ENCODE measurements around the gene ACTG1. TPM values are rescaled to one million over a fixed set of nuclear protein-coding genes. Genes with fewer than 3 reads are reported as not detected.

The ACTG1 gene
- total RNA-seq, 1 donor from 2014 or later, result 2,949 TPM

- Mint-ChIP-seq H3K27me3 (peaks cover 9% of the 10 kb centered on the region), H3K27ac (no peak overlapping the region), H3K9me3 (no peaks in the 10 kb centered on the region), H3K4me3 (no peak overlapping the region), H3K36me3 (ENCODE audit: low read depth) (no peaks in the 10 kb centered on the region), H3K4me1 (peaks cover 7% of the 10 kb centered on the region)
- POLR2A ChIA-PET, result interaction anchor here (0.7 to 1.1 kb wide), 3 partner anchors 17 to 234 kb away, joined by 3 to 6 read pairs (median 4); no protein-coding TSS in a partner anchor
- TF ChIP-seq, protein P1, sequence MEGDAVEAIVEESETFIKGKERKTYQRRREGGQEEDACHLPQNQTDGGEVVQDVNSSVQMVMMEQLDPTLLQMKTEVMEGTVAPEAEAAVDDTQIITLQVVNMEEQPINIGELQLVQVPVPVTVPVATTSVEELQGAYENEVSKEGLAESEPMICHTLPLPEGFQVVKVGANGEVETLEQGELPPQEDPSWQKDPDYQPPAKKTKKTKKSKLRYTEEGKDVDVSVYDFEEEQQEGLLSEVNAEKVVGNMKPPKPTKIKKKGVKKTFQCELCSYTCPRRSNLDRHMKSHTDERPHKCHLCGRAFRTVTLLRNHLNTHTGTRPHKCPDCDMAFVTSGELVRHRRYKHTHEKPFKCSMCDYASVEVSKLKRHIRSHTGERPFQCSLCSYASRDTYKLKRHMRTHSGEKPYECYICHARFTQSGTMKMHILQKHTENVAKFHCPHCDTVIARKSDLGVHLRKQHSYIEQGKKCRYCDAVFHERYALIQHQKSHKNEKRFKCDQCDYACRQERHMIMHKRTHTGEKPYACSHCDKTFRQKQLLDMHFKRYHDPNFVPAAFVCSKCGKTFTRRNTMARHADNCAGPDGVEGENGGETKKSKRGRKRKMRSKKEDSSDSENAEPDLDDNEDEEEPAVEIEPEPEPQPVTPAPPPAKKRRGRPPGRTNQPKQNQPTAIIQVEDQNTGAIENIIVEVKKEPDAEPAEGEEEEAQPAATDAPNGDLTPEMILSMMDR (IDR thresholded peaks at IDR 0.05), result no peak
- ATAC-seq (ENCODE audit: low read depth) (no peak), DNase-seq (no peak)
- intact Hi-C loops (cut with micrococcal nuclease), result no loop called here
- CTCF ChIA-PET, result no interaction called here
Measured at GRCh38 chr17:81491761-81492160, 20.8 kb downstream of the ACTG1 start.

DNA sequence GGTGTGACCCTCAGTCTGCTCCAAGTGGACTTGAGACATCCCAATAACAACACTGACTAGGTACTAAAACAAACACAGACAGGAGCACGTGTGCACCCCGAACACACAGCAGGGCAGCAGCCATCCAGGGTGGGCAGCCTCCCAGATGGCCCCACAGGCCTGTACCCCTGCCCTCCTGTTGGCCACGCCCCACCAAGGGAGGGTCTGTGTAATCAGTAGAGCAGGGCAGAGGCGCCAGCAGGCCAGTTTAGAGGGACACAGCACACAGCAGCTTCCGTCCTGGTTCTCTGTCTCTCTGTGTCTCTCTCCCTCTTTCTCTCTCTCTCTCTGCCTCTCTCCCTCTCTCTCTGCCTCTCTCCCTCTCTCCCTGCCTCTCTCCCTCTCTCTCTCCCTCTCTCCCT, 21.4 kb downstream of the ACTG1 start:
- intact Hi-C loops (cut with micrococcal nuclease), result no loop called here
- POLR2A ChIA-PET, result interaction anchor here (0.7 to 3.9 kb wide), 4 partner anchors 17 to 1195 kb away, joined by 3 to 34 read pairs (median 4); no protein-coding TSS in a partner anchor
- CTCF ChIA-PET, result no interaction called here
- no peak for ATAC-seq (ENCODE audit: low read depth)
- Mint-ChIP-seq H3K4me3 (no peak overlapping the region), H3K27ac (no peak overlapping the region), H3K9me3 (no peaks in the 10 kb centered on the region), H3K4me1 (peaks cover 7% of the 10 kb centered on the region), H3K27me3 (peaks cover 9% of the 10 kb centered on the region), H3K36me3 (ENCODE audit: low read depth) (no peaks in the 10 kb centered on the region)
- TF ChIP-seq, protein P1 (IDR thresholded peaks at IDR 0.05), result no peak
- no peak for DNase-seq

DNA sequence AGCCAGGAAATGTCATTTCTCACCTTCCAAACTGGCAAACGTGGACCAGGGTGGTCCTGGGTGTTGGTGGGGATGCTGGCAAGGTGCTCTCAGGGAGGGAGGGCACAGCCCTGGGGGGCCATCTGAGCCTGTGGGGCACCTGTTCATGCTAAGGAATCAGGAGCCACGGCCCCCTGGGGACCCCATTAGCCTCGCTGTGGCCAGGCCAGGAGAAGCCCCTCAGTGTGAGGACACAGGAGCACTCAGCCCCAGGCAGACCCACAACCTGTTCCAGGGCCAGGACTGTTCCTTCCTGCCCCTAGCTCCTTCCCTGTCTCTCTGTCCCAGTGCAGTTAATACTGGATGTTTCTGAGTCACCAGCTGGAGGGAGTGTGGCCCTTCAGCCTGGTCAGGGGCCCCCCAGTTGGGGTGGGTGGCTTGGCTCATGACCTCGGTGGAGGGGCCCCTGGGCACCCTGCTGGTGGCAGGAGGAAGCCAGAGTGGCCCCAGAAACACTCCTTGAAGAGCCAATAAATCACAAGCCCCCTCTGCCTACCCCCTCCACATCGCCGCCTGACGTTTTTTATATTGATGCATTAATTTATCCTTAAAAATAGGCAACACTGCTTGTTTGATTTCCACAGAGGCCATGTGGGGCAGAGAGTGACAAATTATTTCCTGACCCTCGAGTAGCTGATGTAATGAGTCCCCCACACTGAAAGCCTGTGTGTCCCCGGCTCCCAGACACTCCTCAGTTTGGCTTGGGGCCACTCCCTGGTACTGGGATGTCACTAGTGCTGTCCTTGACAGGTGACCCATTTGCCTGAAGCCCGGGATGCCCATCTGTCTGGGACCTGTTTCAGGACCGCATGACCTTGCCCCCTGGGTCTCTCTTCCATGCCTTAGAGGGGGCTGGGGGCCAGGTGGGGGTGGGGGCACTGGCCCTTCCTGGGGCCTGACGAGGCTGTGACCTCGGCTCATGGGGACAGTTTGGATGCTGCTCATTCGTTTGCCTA, 22.3 kb downstream of the ACTG1 start:
- Mint-ChIP-seq H3K27ac (no peak overlapping the region), H3K4me3 (no peak overlapping the region), H3K9me3 (no peaks in the 10 kb centered on the region), H3K27me3 (peaks cover 9% of the 10 kb centered on the region), H3K36me3 (ENCODE audit: low read depth) (no peaks in the 10 kb centered on the region), H3K4me1 (peaks cover 7% of the 10 kb centered on the region)
- ChIA-PET POLR2A (interaction anchor here (0.7 to 4.6 kb wide), 6 partner anchors 16 to 1194 kb away, joined by 3 to 34 read pairs (median 8); partner anchors contain the start of gene ACTG1), CTCF (no interaction called here)
- TF ChIP-seq, protein P1 (IDR thresholded peaks at IDR 0.05), result no peak
- ATAC-seq (ENCODE audit: low read depth) (no peak), DNase-seq (no peak)
- intact Hi-C loops (cut with micrococcal nuclease), result no loop called here

DNA sequence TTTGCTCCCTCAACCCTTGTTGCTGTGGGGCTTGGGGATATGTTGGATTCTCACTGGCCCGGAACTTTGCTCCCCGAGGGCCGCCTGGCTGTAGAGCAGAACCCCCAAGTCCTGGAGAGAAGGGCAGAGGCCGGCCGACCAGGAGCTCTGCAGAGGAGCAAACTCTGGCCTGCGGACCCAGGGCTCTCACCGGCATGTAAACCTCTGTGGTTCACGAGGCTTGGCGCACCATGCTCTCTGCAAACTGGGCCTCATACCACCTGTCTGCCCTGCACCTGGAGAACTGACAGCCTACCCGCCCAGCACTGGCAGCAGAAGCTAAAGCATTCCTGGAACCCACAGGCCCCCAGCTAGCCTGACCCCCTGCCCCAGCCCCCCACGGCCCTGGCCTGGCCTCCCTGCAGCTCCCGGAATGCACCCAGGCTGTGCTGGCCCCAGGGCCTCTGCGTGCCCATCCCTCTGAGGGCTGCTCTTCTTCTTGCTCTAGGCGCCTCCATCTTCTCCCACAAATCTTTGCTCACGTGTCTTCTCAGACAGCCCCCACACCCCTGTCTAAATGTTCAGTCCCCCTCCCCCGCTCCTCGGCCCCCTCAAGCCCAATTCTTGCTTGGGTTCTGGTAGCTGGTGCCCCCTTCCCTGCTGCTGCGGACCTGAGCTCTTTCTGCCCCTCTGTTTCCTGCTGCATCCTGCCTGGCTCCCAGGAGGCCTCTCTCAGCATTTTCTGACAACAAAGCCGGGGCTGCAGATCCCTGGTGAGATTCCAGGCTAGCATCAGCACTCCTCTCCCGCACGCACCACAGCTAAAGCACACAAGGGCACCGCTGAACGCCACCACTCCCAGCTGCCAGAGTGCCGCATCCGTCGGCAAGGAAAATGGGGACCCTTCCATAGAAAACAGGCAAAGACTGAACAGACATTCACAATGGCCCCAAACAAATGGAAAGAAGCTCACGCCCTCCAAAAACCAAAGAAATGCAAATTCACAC, 23.3 kb downstream of the ACTG1 start:
- H3K4me1 Mint-ChIP-seq, result peaks cover 7% of the 10 kb centered on the region
- intact Hi-C loops (cut with micrococcal nuclease), result no loop called here
- ChIA-PET CTCF (no interaction called here), POLR2A (interaction anchor here (0.6 to 4.6 kb wide), 12 partner anchors 11 to 405 kb away, joined by 3 to 34 read pairs (median 8); partner anchors contain the start of genes ACTG1, NDUFAF8 and TEPSIN)
- H3K9me3 Mint-ChIP-seq, result no peaks in the 10 kb centered on the region
- H3K36me3 Mint-ChIP-seq (ENCODE audit: low read depth), result no peaks in the 10 kb centered on the region
- peak overlapping the region; percentile 68 for H3K4me3 Mint-ChIP-seq
- TF ChIP-seq, protein P1 (IDR thresholded peaks at IDR 0.05), result no peak
- peaks cover 9% of the 10 kb centered on the region for H3K27me3 Mint-ChIP-seq
- peak overlapping the region; percentile 3 for H3K27ac Mint-ChIP-seq
- DNase-seq (no peak), ATAC-seq (ENCODE audit: low read depth) (no peak)
